ENCODE data around the gene CEBPE. TPM values are rescaled to one million over a fixed set of nuclear protein-coding genes. Genes with fewer than 3 reads are reported as not detected.

The CEBPE gene
- polyA plus RNA-seq, 2 donors, result 0.02 TPM; not detected in 1

- Histone ChIP-seq H3K4me3 (ENCODE audit: low read depth in 1 of 2, low read length in 2 of 2) (no peak overlapping the region), H3K36me3 (ENCODE audit: control insufficient read depth in 2 of 2, insufficient read depth in 2 of 2, low read length in 1 of 2) (peaks cover 0 to 7% of the 10 kb centered on the region in 2 donors), H3K27me3 (ENCODE audit: control insufficient read depth in 1 of 2, insufficient read depth in 2 of 2, low read length in 2 of 2) (no peaks in the 10 kb centered on the region), H3K9me3 (ENCODE audit: control insufficient read depth in 2 of 2, insufficient read depth in 1 of 2, low read depth in 1 of 2, low read length in 1 of 2) (no peaks in the 10 kb centered on the region), H3K4me1 (ENCODE audit: control insufficient read depth in 2 of 2, insufficient read depth in 2 of 2, low read length in 1 of 2) (peaks cover 0 to 2% of the 10 kb centered on the region in 2 donors), H3K27ac (ENCODE audit: low read depth in 2 of 2, low read length in 1 of 2) (no peak overlapping the region)
- 86 to 91% methylated on average over 7 of the region's 7 CpGs for WGBS, 2 donors
Measured at GRCh38 chr14:23097786-23098185, 21.3 kb downstream of the CEBPE start.

- no peaks in the 10 kb centered on the region for H3K9me3 ChIP-seq (ENCODE audit: control insufficient read depth in 2 of 2, insufficient read depth in 1 of 2, low read depth in 1 of 2, low read length in 1 of 2)
- peak within 1 kb of the TSS; percentile 100 for H3K27ac ChIP-seq (ENCODE audit: low read depth in 2 of 2, low read length in 1 of 2)
- peaks cover 0 to 7% of the 10 kb centered on the region in 2 donors for H3K36me3 ChIP-seq (ENCODE audit: control insufficient read depth in 2 of 2, insufficient read depth in 2 of 2, low read length in 1 of 2)
- peaks cover 0 to 2% of the 10 kb centered on the region in 2 donors for H3K4me1 ChIP-seq (ENCODE audit: control insufficient read depth in 2 of 2, insufficient read depth in 2 of 2, low read length in 1 of 2)
- no peaks in the 10 kb centered on the region for H3K27me3 ChIP-seq (ENCODE audit: control insufficient read depth in 1 of 2, insufficient read depth in 2 of 2, low read length in 2 of 2)
- WGBS, 2 donors, result 0% methylated on average over 46 of the region's 46 CpGs
- H3K4me3 ChIP-seq (ENCODE audit: low read depth in 1 of 2, low read length in 2 of 2), result peak within 1 kb of the TSS; percentile 92
Measured at GRCh38 chr14:23095196-23096108, 23.6 kb downstream of the CEBPE start, which contains the start of gene C14orf119. C14orf119 (plus strand) TSS chr14:23095505; CDS start chr14:23097659, 2,154 bp downstream.

- H3K27ac ChIP-seq (ENCODE audit: low read depth in 2 of 2, low read length in 1 of 2), result peak within 1 kb of the TSS; percentile 100
- 0% methylated on average over 55 of the region's 55 CpGs for WGBS, 2 donors
- H3K4me1 ChIP-seq (ENCODE audit: control insufficient read depth in 2 of 2, insufficient read depth in 2 of 2, low read length in 1 of 2), result peaks cover 0 to 2% of the 10 kb centered on the region in 2 donors
- H3K9me3 ChIP-seq (ENCODE audit: control insufficient read depth in 2 of 2, insufficient read depth in 1 of 2, low read depth in 1 of 2, low read length in 1 of 2), result no peaks in the 10 kb centered on the region
- peaks cover 6 to 10% of the 10 kb centered on the region in 2 donors for H3K36me3 ChIP-seq (ENCODE audit: control insufficient read depth in 2 of 2, insufficient read depth in 2 of 2, low read length in 1 of 2)
- no peaks in the 10 kb centered on the region for H3K27me3 ChIP-seq (ENCODE audit: control insufficient read depth in 1 of 2, insufficient read depth in 2 of 2, low read length in 2 of 2)
- H3K4me3 ChIP-seq (ENCODE audit: low read depth in 1 of 2, low read length in 2 of 2), result peak within 1 kb of the TSS; percentile 92
Measured at GRCh38 chr14:23094666-23095195, 24.3 kb downstream of the CEBPE start, which contains the start of gene ACIN1. ACIN1 (minus strand) TSS chr14:23095136; CDS start chr14:23095112, 24 bp downstream.

GRCh38 chr14:23093991-23094665 lies 24.9 kb downstream of the CEBPE start:
- H3K9me3 ChIP-seq (ENCODE audit: control insufficient read depth in 2 of 2, insufficient read depth in 1 of 2, low read depth in 1 of 2, low read length in 1 of 2), result no peaks in the 10 kb centered on the region
- peaks cover 10 to 11% of the 10 kb centered on the region in 2 donors for H3K36me3 ChIP-seq (ENCODE audit: control insufficient read depth in 2 of 2, insufficient read depth in 2 of 2, low read length in 1 of 2)
- H3K27me3 ChIP-seq (ENCODE audit: control insufficient read depth in 1 of 2, insufficient read depth in 2 of 2, low read length in 2 of 2), result no peaks in the 10 kb centered on the region
- WGBS, 2 donors, result 1 to 2% methylated on average over 14 of the region's 14 CpGs
- peak overlapping the region; percentile 100 for H3K27ac ChIP-seq (ENCODE audit: low read depth in 2 of 2, low read length in 1 of 2)
- H3K4me3 ChIP-seq (ENCODE audit: low read depth in 1 of 2, low read length in 2 of 2), result peak overlapping the region; percentile 92
- H3K4me1 ChIP-seq (ENCODE audit: control insufficient read depth in 2 of 2, insufficient read depth in 2 of 2, low read length in 1 of 2), result peaks cover 0 to 2% of the 10 kb centered on the region in 2 donors

- H3K4me3 ChIP-seq (ENCODE audit: low read depth in 1 of 2, low read length in 2 of 2), result peak overlapping the region in 1 of 2 donors; percentile 92
- no peaks in the 10 kb centered on the region for H3K9me3 ChIP-seq (ENCODE audit: control insufficient read depth in 2 of 2, insufficient read depth in 1 of 2, low read depth in 1 of 2, low read length in 1 of 2)
- peaks cover 0 to 2% of the 10 kb centered on the region in 2 donors for H3K4me1 ChIP-seq (ENCODE audit: control insufficient read depth in 2 of 2, insufficient read depth in 2 of 2, low read length in 1 of 2)
- WGBS, 2 donors, result 77 to 82% methylated on average over 2 of the region's 2 CpGs
- no peaks in the 10 kb centered on the region for H3K27me3 ChIP-seq (ENCODE audit: control insufficient read depth in 1 of 2, insufficient read depth in 2 of 2, low read length in 2 of 2)
- H3K36me3 ChIP-seq (ENCODE audit: control insufficient read depth in 2 of 2, insufficient read depth in 2 of 2, low read length in 1 of 2), result peaks cover 9 to 10% of the 10 kb centered on the region in 2 donors
- no peak overlapping the region for H3K27ac ChIP-seq (ENCODE audit: low read depth in 2 of 2, low read length in 1 of 2)
Measured at GRCh38 chr14:23093526-23093925, 25.5 kb downstream of the CEBPE start.

- Histone ChIP-seq H3K4me3 (ENCODE audit: low read depth in 1 of 2, low read length in 2 of 2) (peak overlapping the region in 1 of 2 donors; percentile 92), H3K4me1 (ENCODE audit: control insufficient read depth in 2 of 2, insufficient read depth in 2 of 2, low read length in 1 of 2) (peaks cover 0 to 2% of the 10 kb centered on the region in 2 donors), H3K27me3 (ENCODE audit: control insufficient read depth in 1 of 2, insufficient read depth in 2 of 2, low read length in 2 of 2) (no peaks in the 10 kb centered on the region), H3K36me3 (ENCODE audit: control insufficient read depth in 2 of 2, insufficient read depth in 2 of 2, low read length in 1 of 2) (peaks cover 7 to 10% of the 10 kb centered on the region in 2 donors), H3K27ac (ENCODE audit: low read depth in 2 of 2, low read length in 1 of 2) (no peak overlapping the region), H3K9me3 (ENCODE audit: control insufficient read depth in 2 of 2, insufficient read depth in 1 of 2, low read depth in 1 of 2, low read length in 1 of 2) (no peaks in the 10 kb centered on the region)
- WGBS, 2 donors, result 55 to 61% methylated on average over 2 of the region's 2 CpGs
Measured at GRCh38 chr14:23093104-23093503, 26.0 kb downstream of the CEBPE start.

- Histone ChIP-seq H3K9me3 (ENCODE audit: control insufficient read depth in 2 of 2, insufficient read depth in 1 of 2, low read depth in 1 of 2, low read length in 1 of 2) (no peaks in the 10 kb centered on the region), H3K27me3 (ENCODE audit: control insufficient read depth in 1 of 2, insufficient read depth in 2 of 2, low read length in 2 of 2) (no peaks in the 10 kb centered on the region), H3K4me3 (ENCODE audit: low read depth in 1 of 2, low read length in 2 of 2) (no peak overlapping the region), H3K27ac (ENCODE audit: low read depth in 2 of 2, low read length in 1 of 2) (no peak overlapping the region), H3K36me3 (ENCODE audit: control insufficient read depth in 2 of 2, insufficient read depth in 2 of 2, low read length in 1 of 2) (peaks cover 5 to 10% of the 10 kb centered on the region in 2 donors), H3K4me1 (ENCODE audit: control insufficient read depth in 2 of 2, insufficient read depth in 2 of 2, low read length in 1 of 2) (peaks cover 0 to 2% of the 10 kb centered on the region in 2 donors)
- 80 to 85% methylated on average over 12 of the region's 12 CpGs for WGBS, 2 donors
Measured at GRCh38 chr14:23091294-23092225, 27.5 kb downstream of the CEBPE start.

- Histone ChIP-seq H3K36me3 (ENCODE audit: control insufficient read depth in 2 of 2, insufficient read depth in 2 of 2, low read length in 1 of 2) (peaks cover 7 to 15% of the 10 kb centered on the region in 2 donors), H3K27me3 (ENCODE audit: control insufficient read depth in 1 of 2, insufficient read depth in 2 of 2, low read length in 2 of 2) (no peaks in the 10 kb centered on the region), H3K27ac (ENCODE audit: low read depth in 2 of 2, low read length in 1 of 2) (no peak overlapping the region), H3K4me1 (ENCODE audit: control insufficient read depth in 2 of 2, insufficient read depth in 2 of 2, low read length in 1 of 2) (no peaks in the 10 kb centered on the region), H3K9me3 (ENCODE audit: control insufficient read depth in 2 of 2, insufficient read depth in 1 of 2, low read depth in 1 of 2, low read length in 1 of 2) (no peaks in the 10 kb centered on the region), H3K4me3 (ENCODE audit: low read depth in 1 of 2, low read length in 2 of 2) (no peak overlapping the region)
- WGBS, 2 donors, result 80 to 81% methylated on average over 4 of the region's 4 CpGs
Measured at GRCh38 chr14:23090254-23090636, 28.8 kb downstream of the CEBPE start.
